ENCODE measurements around the gene ZDBF2.

DNA sequence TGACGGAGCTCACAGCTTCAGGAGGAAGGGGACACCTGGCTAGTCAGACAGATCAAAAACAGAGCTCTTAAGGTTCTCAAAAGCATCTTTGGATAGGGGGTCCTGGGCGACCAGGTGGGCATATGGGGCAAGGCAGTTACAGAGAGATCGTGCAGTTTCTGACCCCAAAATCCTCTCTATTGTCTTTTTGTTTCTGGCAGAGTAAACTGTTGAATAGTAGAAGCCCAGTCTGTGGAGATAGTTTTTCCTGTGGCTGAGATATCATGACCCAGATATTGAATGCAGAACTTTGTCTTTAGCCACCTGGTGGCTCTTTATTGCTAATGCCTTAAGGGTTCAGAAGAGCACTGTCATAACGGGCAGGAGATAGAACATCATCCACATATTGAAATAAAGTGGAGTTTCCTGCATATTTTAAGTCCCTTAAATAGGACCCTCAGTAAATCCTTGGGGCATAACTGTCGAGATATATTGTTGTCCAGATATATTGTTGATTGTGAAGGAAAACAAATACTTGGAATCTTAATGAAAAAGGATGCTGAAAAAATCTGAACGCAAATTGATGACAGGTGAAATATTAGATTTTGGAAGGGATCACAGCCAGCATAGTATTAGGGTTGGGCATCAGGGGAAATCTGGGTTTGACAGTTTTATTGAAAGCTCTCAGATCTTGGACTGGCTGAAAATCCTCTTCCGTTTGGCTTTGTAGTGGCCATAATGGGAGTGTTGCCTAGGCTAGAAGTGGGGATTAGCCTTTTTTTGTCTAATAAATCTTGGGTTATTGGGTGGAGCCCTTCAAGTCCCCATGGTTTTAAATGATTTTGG lies 14.1 kb upstream of the ZDBF2 start:
- TF ChIP-seq POLR2AphosphoS5 (IDR thresholded peaks at IDR 0.05; ENCODE audit: low read depth, low read length) (no peak), POLR2A (IDR thresholded peaks at IDR 0.05; ENCODE audit: low read depth, low read length) (no peak)

Data from GM12892 (cell line).